Uterus (tissue), 4 donors: ENCODE results near the gene CLIC6. TPM values are rescaled to one million over a fixed set of nuclear protein-coding genes. Genes with fewer than 3 reads are reported as not detected.

Experiments used
- DNase-seq, 2 donors: peaks; one replicate each; pipeline ENCODE4 v3.0.0-alpha.2; 2019 to 2020
- H3K27ac ChIP-seq, 2 donors: fragments of 200-600 bp; sonication (generic); 1 replicate in 1 of 2; 2 replicates in 1 of 2; pipeline ENCODE4 v1.5.1; 2016 to 2018
- H3K27me3 ChIP-seq, 2 donors: fragments of 200-600 bp; sonication (generic); one replicate each; pipeline ENCODE4 v1.5.1; 2018 to 2019; ENCODE audit warnings: control low read depth in 1 of 2
- H3K36me3 ChIP-seq, 2 donors: fragments of 200-600 bp; sonication (generic); one replicate each; pipeline ENCODE4 v1.5.1; 2019; ENCODE audit warnings: control low read depth in 1 of 2
- H3K4me1 ChIP-seq, 2 donors: fragments of 200-600 bp; sonication (generic); one replicate each; pipeline ENCODE4 v1.5.1; 2018 to 2019; ENCODE audit warnings: control low read depth in 1 of 2
- H3K4me3 ChIP-seq, 2 donors: fragments of 200-600 bp; sonication (generic); 1 replicate in 1 of 2; 2 replicates in 1 of 2; pipeline ENCODE4 v1.5.1; 2018 to 2019; ENCODE audit warnings: mild to moderate bottlenecking in 1 of 2
- H3K9me3 ChIP-seq, 2 donors: fragments of 200-600 bp; sonication (generic); one replicate each; pipeline ENCODE4 v1.5.1; 2019; ENCODE audit warnings: control low read depth in 1 of 2
- POLR2A ChIP-seq, 2 donors: fragments of 450-650 bp; IDR thresholded peaks; one replicate each; pipeline ENCODE4 v1.6.1; 2016; ENCODE audit warnings: antibody characterized with exemption in 2 of 2, mild to moderate bottlenecking in 1 of 2, moderate library complexity in 1 of 2
- intact Hi-C: fragments of 100-400 bp; cut with DNase I; formaldehyde crosslinking; loops from one replicate; pipeline ENCODE4 v1.15.1; 2023; ENCODE audit warnings: low total_unique reads
- total RNA-seq, 4 donors: library from RNA; depleted of rRNA in 3 of 4; stranded (reverse); fragments of >200 nt in 3 of 4; gene quantifications; one replicate each; pipeline versions ENCODE4 v1.1.0 to v1.2.4, GENCODE V29; 2014 to 2023
- TF ChIP-seq, protein P1 (sequence below), 4 experiments: fragments of 200-600 bp in 2 of 4; fragments of 450-650 bp in 2 of 4; sonication (generic) in 2 of 4; IDR thresholded peaks; one replicate each; pipeline ENCODE4 v1.5.1; 2016 to 2019; ENCODE audit warnings: antibody characterized with exemption in 4 of 4, mild to moderate bottlenecking in 2 of 4, moderate library complexity in 1 of 4
- donor health status: DM: yes; HTN: yes; CAD: no.

CLIC6 gene
- total RNA-seq, 4 donors from 2014 or later = under 0.01 to 0.69 (median 0.38) TPM

DNA sequence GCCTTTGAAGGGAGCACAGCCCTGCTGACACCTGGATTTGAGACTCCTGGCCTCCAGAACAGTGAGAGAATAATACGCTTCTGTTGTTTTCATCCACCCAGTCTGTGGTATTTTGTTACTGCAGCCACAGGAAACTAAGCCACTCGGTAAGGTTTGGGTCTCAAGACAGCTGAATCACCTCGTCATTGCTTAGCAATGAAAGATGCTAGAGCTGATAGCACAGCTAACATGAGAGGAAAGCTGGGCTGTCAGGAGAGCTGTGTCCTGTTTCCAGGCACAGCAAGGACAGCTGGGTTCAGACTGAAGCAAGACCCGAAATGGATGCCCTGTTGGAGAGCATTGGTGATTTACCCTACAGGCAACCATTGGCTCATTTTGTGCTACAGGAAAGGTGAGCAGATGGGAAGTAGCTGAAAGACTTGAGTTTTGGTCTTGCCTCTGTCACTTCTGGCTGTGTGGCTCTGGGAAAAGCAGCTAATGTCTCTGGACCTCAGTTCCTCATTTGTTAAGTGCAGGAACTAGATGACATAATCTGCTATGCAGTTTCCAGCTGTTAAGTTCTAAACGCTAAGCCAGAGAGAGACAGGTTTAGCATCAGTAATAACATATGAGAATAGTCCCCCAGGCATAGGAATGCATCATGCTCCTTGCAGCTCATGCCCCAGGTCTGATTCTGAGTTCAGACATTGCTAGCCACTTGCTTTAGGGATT lies 58.0 kb downstream of the CLIC6 start:
- Histone ChIP-seq H3K27ac (no peak overlapping the region), H3K4me3 (no peak overlapping the region), H3K27me3 (no peaks in the 10 kb centered on the region), H3K36me3 (no peaks in the 10 kb centered on the region), H3K9me3 (no peaks in the 10 kb centered on the region), H3K4me1 (no peaks in the 10 kb centered on the region)
- TF ChIP-seq POLR2A (IDR thresholded peaks at IDR 0.05) = no peak
- TF ChIP-seq, protein P1, sequence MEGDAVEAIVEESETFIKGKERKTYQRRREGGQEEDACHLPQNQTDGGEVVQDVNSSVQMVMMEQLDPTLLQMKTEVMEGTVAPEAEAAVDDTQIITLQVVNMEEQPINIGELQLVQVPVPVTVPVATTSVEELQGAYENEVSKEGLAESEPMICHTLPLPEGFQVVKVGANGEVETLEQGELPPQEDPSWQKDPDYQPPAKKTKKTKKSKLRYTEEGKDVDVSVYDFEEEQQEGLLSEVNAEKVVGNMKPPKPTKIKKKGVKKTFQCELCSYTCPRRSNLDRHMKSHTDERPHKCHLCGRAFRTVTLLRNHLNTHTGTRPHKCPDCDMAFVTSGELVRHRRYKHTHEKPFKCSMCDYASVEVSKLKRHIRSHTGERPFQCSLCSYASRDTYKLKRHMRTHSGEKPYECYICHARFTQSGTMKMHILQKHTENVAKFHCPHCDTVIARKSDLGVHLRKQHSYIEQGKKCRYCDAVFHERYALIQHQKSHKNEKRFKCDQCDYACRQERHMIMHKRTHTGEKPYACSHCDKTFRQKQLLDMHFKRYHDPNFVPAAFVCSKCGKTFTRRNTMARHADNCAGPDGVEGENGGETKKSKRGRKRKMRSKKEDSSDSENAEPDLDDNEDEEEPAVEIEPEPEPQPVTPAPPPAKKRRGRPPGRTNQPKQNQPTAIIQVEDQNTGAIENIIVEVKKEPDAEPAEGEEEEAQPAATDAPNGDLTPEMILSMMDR (IDR thresholded peaks at IDR 0.05) = no peak
- intact Hi-C loops = no loop called here
- DNase-seq = no peak

- no peak overlapping the region for H3K4me3 ChIP-seq
- intact Hi-C loops = no loop called here
Observed at GRCh38 chr21:34728479-34728878, 59.7 kb downstream of the CLIC6 start.

DNA sequence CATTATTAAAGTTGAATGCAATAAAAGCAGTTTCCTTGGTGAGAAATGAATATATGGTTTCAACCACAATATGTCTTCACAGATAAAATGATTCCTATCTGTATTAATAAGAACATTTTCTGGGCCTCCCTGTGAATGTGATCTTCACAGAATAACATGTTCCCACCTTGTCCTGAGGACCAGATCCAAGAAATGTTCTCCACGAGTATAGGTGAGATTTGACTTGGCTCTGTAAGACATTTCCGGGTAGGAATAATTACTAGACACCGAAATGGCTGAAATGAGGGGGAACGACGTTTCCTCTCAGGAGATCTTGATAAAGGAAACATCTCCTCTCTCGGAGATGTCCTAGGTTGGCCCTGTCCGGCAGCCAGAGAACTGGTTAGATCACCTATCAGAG lies 61.4 kb downstream of the CLIC6 start:
- Histone ChIP-seq H3K27ac (no peak overlapping the region), H3K27me3 (no peaks in the 10 kb centered on the region), H3K36me3 (no peaks in the 10 kb centered on the region), H3K4me3 (no peak overlapping the region), H3K9me3 (no peaks in the 10 kb centered on the region), H3K4me1 (no peaks in the 10 kb centered on the region)
- no peak for DNase-seq
- TF ChIP-seq, protein P1 (IDR thresholded peaks at IDR 0.05) = no peak
- TF ChIP-seq POLR2A (IDR thresholded peaks at IDR 0.05) = no peak
- intact Hi-C loops = no loop called here

More at GRCh38 chr21:34728479-34728878, 59.7 kb downstream of the CLIC6 start:
- no peaks in the 10 kb centered on the region for H3K27me3 ChIP-seq
- DNase-seq = no peak
- no peaks in the 10 kb centered on the region for H3K36me3 ChIP-seq
- TF ChIP-seq, protein P1 (IDR thresholded peaks at IDR 0.05) = no peak
- no peak for TF ChIP-seq POLR2A (IDR thresholded peaks at IDR 0.05)
- H3K27ac ChIP-seq = no peak overlapping the region
- H3K9me3 ChIP-seq = no peaks in the 10 kb centered on the region
- H3K4me1 ChIP-seq = no peaks in the 10 kb centered on the region

- Histone ChIP-seq H3K4me1 (no peaks in the 10 kb centered on the region), H3K27me3 (no peaks in the 10 kb centered on the region), H3K4me3 (no peak overlapping the region), H3K36me3 (no peaks in the 10 kb centered on the region), H3K9me3 (no peaks in the 10 kb centered on the region), H3K27ac (no peak overlapping the region)
- no peak for TF ChIP-seq POLR2A (IDR thresholded peaks at IDR 0.05)
- TF ChIP-seq, protein P1 (IDR thresholded peaks at IDR 0.05) = no peak
- intact Hi-C loops = no loop called here
- no peak for DNase-seq
Observed at GRCh38 chr21:34730756-34731445, 62.1 kb downstream of the CLIC6 start.

DNA sequence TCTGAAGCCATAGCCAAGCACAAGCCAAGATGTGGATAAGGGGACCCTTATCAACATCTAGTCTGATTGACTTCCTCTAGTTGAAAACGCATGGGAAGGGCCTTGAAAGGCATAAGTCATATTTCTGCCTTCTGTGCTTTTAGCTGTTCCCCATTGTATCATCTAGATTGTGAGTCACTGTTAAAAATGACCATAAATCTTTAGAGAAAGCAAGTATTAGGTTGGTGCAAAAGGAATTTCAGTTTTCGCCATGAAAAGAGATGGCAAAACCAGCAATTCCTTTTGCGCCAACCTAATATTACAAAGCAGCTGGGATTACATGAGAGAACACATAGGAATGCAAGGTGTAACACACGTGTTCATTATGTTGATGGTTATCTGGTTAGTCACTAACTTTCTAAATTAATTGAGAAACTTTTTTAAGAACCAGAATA lies 63.6 kb downstream of the CLIC6 start:
- no peak overlapping the region for H3K4me3 ChIP-seq
- H3K27me3 ChIP-seq = no peaks in the 10 kb centered on the region
- no peak for DNase-seq
- TF ChIP-seq, protein P1 (IDR thresholded peaks at IDR 0.05) = no peak
- no peak for TF ChIP-seq POLR2A (IDR thresholded peaks at IDR 0.05)
- intact Hi-C loops = no loop called here
- no peaks in the 10 kb centered on the region for H3K9me3 ChIP-seq
- no peaks in the 10 kb centered on the region for H3K4me1 ChIP-seq
- no peaks in the 10 kb centered on the region for H3K36me3 ChIP-seq
- no peak overlapping the region for H3K27ac ChIP-seq
